GM12878 (cell line): ENCODE measurements around the gene RALGDS. TPM values are rescaled to one million over a fixed set of nuclear protein-coding genes. Genes with fewer than 3 reads are reported as not detected.

Experiments used
- ATAC-seq: fragments of 200-7000 bp; cut with Tn5 transposase; 3 replicates; pipeline ENCODE4 v1.9.1; 2020; ENCODE audit warnings: mild to moderate bottlenecking, moderate library complexity
- BruUV-seq: library from RNA; stranded (reverse); fragments of 400-500 nt; replicated peaks from 2 replicates; lab custom pipeline; 2021; lab: Mats Ljungman, UMichigan
- CTCF ChIA-PET: fragments of 300-600 bp; sonication (Branson Sonifier 250); formaldehyde crosslinking; extraction: SDS; loops from one replicate; lab custom pipeline; 2021; ENCODE audit warnings: inconsistent platforms; lab: Yijun Ruan, JAX
- POLR2A ChIA-PET: fragments of 350-600 bp; formaldehyde crosslinking; extraction: SDS; loops from one replicate; lab custom pipeline; 2021; ENCODE audit warnings: inconsistent platforms; lab: Charles Lee
- RAD21 ChIA-PET: fragments of 300-600 bp; sonication (Branson Sonifier 250); formaldehyde crosslinking; loops from one replicate; lab custom pipeline; 2023; ENCODE audit warnings: antibody characterized with exemption; ENCODE audit not compliant: unreplicated experiment; lab: Charles Lee
- SMC1A ChIA-PET: fragments of 300-600 bp; sonication (Branson Sonifier 250); formaldehyde crosslinking; loops from one replicate; lab custom pipeline; 2023; ENCODE audit not compliant: unreplicated experiment, uncharacterized antibody; lab: Charles Lee
- DNase-seq: peaks from one replicate; pipeline ENCODE4 v3.0.0-alpha.2; 2011; ENCODE audit warnings: low read depth, low spot score
- FAIRE-seq: peaks from 3 replicates; lab custom pipeline; 2011; peaks lifted over from hg19 to GRCh38; lab: Jason Lieb, UNC
- H2AFZ ChIP-seq: 2 replicates; pipeline ENCODE4 v1.6.0; 2011; ENCODE audit warnings: low read depth, low read length, control low read depth; ENCODE audit not compliant: control insufficient read depth
- H3K27ac ChIP-seq: 2 replicates; pipeline ENCODE4 v1.5.1; 2011; ENCODE audit warnings: control low read depth; ENCODE audit not compliant: control insufficient read depth, insufficient read depth
- H3K27me3 ChIP-seq, 2 experiments: replicated peaks in 1 of 2; 2 replicates each; pipeline versions ENCODE4 v1.6.0 to v1.6.1; 2011; ENCODE audit warnings: low read length in 1 of 2; ENCODE audit not compliant: control insufficient read depth in 2 of 2, insufficient read depth in 2 of 2
- H3K36me3 ChIP-seq, 2 experiments: 2 replicates each; pipeline ENCODE4 v1.5.1; 2011; ENCODE audit warnings: low read length in 1 of 2; ENCODE audit not compliant: control insufficient read depth in 2 of 2, insufficient read depth in 2 of 2
- H3K4me1 ChIP-seq: 2 replicates; pipeline ENCODE4 v1.6.1; 2011; ENCODE audit warnings: mild to moderate bottlenecking, low read length, moderate library complexity, mixed read lengths; ENCODE audit not compliant: control insufficient read depth, insufficient read depth
- H3K4me2 ChIP-seq: 2 replicates; pipeline ENCODE4 v1.6.0; 2011; ENCODE audit warnings: control low read depth; ENCODE audit not compliant: control insufficient read depth, insufficient read depth
- H3K4me3 ChIP-seq: fragments of 200-600 bp; sonication (generic); 2 replicates; pipeline ENCODE4 v1.5.1; 2016
- H3K79me2 ChIP-seq: 2 replicates; pipeline ENCODE4 v1.6.0; 2011; ENCODE audit warnings: low read length; ENCODE audit not compliant: control insufficient read depth, insufficient read depth
- H3K9ac ChIP-seq: 2 replicates; pipeline ENCODE4 v1.8.0; 2011; ENCODE audit warnings: low read length, control low read depth, mixed read lengths; ENCODE audit not compliant: control insufficient read depth, insufficient read depth
- H3K9me3 ChIP-seq: replicated peaks from 3 replicates; pipeline ENCODE4 v1.5.1; 2011; ENCODE audit warnings: mild to moderate bottlenecking, low read length; ENCODE audit not compliant: control insufficient read depth, insufficient read depth
- H4K20me1 ChIP-seq: 2 replicates; pipeline ENCODE4 v1.6.0; 2011; ENCODE audit not compliant: control insufficient read depth, insufficient read depth
- CTCF ChIP-seq, 3 experiments: IDR thresholded peaks in 2 of 3; conservative IDR thresholded peaks in 1 of 3; 2 replicates each; pipeline ENCODE4 v1.5.1; 2011; ENCODE audit warnings: low read depth in 3 of 3, low read length in 3 of 3, mild to moderate bottlenecking in 3 of 3, control low read depth in 2 of 3, moderate library complexity in 2 of 3, inconsistent platforms in 1 of 3, mixed read lengths in 1 of 3; ENCODE audit not compliant: control insufficient read depth in 2 of 3, insufficient read depth in 1 of 3; ENCODE audit errors: extremely low read depth in 1 of 3
- DPF2 ChIP-seq: fragments of 450-650 bp; IDR thresholded peaks from 2 replicates; pipeline ENCODE4 v1.6.1; 2017; ENCODE audit warnings: mild to moderate bottlenecking
- EED ChIP-seq: sonication (generic); IDR thresholded peaks from 2 replicates; pipeline ENCODE4 v1.6.1; 2016; ENCODE audit warnings: antibody characterized with exemption, low read depth
- FOS ChIP-seq: IDR thresholded peaks from 3 replicates; pipeline ENCODE4 v1.6.1; 2011; ENCODE audit warnings: borderline replicate concordance; ENCODE audit not compliant: insufficient read length; ENCODE audit errors: extremely low read depth
- HCFC1 ChIP-seq: fragments of 150-350 bp; IDR thresholded peaks from 2 replicates; pipeline ENCODE4 v1.6.1; 2014; ENCODE audit warnings: low read length
- KDM1A ChIP-seq: fragments of 200-600 bp; sonication (generic); IDR thresholded peaks from 2 replicates; pipeline ENCODE4 v1.6.1; 2016; ENCODE audit warnings: borderline replicate concordance
- MYB ChIP-seq: fragments of 150-350 bp; IDR thresholded peaks from 2 replicates; pipeline ENCODE4 v1.6.1; 2014; ENCODE audit warnings: mild to moderate bottlenecking, low read depth, low read length, borderline replicate concordance
- POLR2A ChIP-seq: IDR thresholded peaks from 2 replicates; pipeline ENCODE4 v1.6.1; 2011; ENCODE audit warnings: low read depth, mild to moderate bottlenecking, low read length
- RFX5 ChIP-seq: IDR thresholded peaks from 2 replicates; pipeline ENCODE4 v1.6.1; 2011; ENCODE audit warnings: low read depth, low read length, improper control_type of control experiment
- STAT1 ChIP-seq: fragments of 450-650 bp; conservative IDR thresholded peaks from 2 replicates; pipeline ENCODE4 v1.6.1; 2014; ENCODE audit warnings: antibody characterized with exemption, mild to moderate bottlenecking
- STAT3 ChIP-seq: IDR thresholded peaks from 2 replicates; pipeline ENCODE4 v1.6.1; 2011; ENCODE audit warnings: low read depth, low read length, improper control_type of control experiment
- TCF7 ChIP-seq: IDR thresholded peaks from 2 replicates; pipeline ENCODE4 v1.6.1; 2014; ENCODE audit warnings: antibody characterized with exemption, borderline replicate concordance
- YY1 ChIP-seq: IDR thresholded peaks from 2 replicates; pipeline ENCODE4 v1.6.1; 2011; ENCODE audit warnings: low read depth, mild to moderate bottlenecking, low read length
- ZNF217 ChIP-seq: fragments of 450-650 bp; IDR thresholded peaks from 2 replicates; pipeline ENCODE4 v1.6.1; 2017; ENCODE audit warnings: antibody characterized with exemption, mild to moderate bottlenecking
- ZNF622 ChIP-seq: fragments of 450-650 bp; IDR thresholded peaks from 2 replicates; pipeline ENCODE4 v1.6.1; 2017; ENCODE audit warnings: mild to moderate bottlenecking, inconsistent platforms
- WGBS: methylation state at CpG from one replicate; pipeline ENCODE4 v1.1.6; 2016; ENCODE audit warnings: low lambda C conversion rate; ENCODE audit not compliant: insufficient replicate concordance, insufficient coverage; ENCODE audit errors: missing lambda C conversion rate; 5-methylcytosine and 5-hydroxymethylcytosine counted together
- in situ Hi-C: fragments of 300-500 bp; cut with MboI; formaldehyde crosslinking; loops from 9 replicates; pipeline ENCODE4 v1.14.3; 2018; ENCODE audit warnings: mixed read lengths
- intact Hi-C: fragments of 100-400 bp; cut with micrococcal nuclease; formaldehyde crosslinking; loops from one replicate; pipeline ENCODE4 v1.14.2; 2022; ENCODE audit not compliant: unreplicated experiment
- polyA plus RNA-seq, 11 experiments: library from polyadenylated mRNA; depleted of rRNA in 4 of 11; unstranded in 6 of 11; stranded (reverse) in 5 of 11; fragments of >200 nt; fragmentation: Nextera tagmentation in 4 of 11; fragmentation: Illumina TruSeq in 1 of 11; extraction: Ambion mirVana in 4 of 11; extraction: Trizol in 1 of 11; gene quantifications; 1 replicate in 1 of 11; 2 replicates in 10 of 11; pipeline versions ENCODE4 v1.2.1 to v1.2.3, GENCODE V29; 2011 to 2016; ENCODE audit warnings: inconsistent platforms in 2 of 11, missing spikeins in 2 of 11, low read depth in 1 of 11
- total RNA-seq, 4 experiments: library from RNA; depleted of rRNA in 3 of 4; stranded (reverse); fragments of >200 nt in 3 of 4; fragmentation: Illumina TruSeq in 1 of 4; extraction: Trizol in 1 of 4; gene quantifications; 2 replicates each; pipeline versions ENCODE4 v1.2.1 to v1.2.3, GENCODE V29; 2013 to 2021
- TF ChIP-seq, protein P1 (sequence below): fragments of 150-350 bp; IDR thresholded peaks from 2 replicates; pipeline ENCODE4 v1.6.1; 2014; ENCODE audit warnings: mild to moderate bottlenecking, low read depth, low read length
- TF ChIP-seq, protein P2 (sequence below): fragments of 150-350 bp; IDR thresholded peaks from 2 replicates; pipeline ENCODE4 v1.6.1; 2016; ENCODE audit warnings: low read depth, low read length

Gene RALGDS
- total and polyA plus RNA-seq, 10 of the 15 experiments (the other 5 are each of a cell fraction or from before 2014, with no cell fraction given) = 1.3 to 48.6 (median 21.2) TPM

DNA sequence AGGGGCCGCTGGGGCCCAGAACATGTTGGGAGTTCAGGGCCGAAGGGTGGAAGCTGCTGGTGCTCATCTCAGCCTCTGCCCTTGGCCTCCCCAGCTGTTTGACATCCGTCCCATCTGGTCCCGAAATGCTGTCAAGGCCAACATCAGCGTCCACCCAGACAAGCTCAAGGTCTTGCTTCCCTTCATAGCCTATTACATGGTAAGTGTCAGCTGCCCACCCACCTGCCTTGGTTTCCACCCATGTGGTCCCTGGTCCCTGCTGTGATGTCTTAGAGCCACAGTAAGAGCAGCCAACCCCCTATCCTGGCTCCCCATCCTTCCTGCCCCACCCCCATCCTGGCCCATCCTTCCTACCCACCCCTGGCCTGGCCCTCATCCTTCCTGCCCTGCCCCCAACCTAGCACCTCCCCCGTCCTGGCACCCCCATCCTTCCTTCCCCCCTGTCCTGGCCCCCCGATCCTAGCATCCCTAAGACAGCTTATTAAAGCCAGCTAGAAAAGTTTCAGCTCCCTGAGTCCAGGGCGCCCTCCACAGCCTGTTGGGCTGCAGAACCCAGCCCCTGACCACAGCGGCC, 69.0 kb downstream of the RALGDS start:
- H3K27me3 ChIP-seq = no peaks in the 10 kb centered on the region
- no peaks in the 10 kb centered on the region for H3K4me1 ChIP-seq
- no peak overlapping the region for H3K9ac ChIP-seq
- in situ Hi-C loops (no loop called here), intact Hi-C loops (no loop called here)
- BruUV-seq = no TSS peak
- H3K27ac ChIP-seq = no peak overlapping the region
- ChIA-PET CTCF (interaction anchor here (0.6 to 1.3 kb wide), 3 partner anchors 92 to 203 kb away, joined by 3 to 5 read pairs (median 4); no protein-coding TSS in a partner anchor), POLR2A (no interaction called here), SMC1A (no interaction called here), RAD21 (interaction anchor here (1.4 kb wide), 1 partner anchor 92 kb away, joined by 4 read pairs; no protein-coding TSS in a partner anchor)
- peaks cover 10 to 33% of the 10 kb centered on the region in 2 experiments; a peak in 3 of 4 replicates for H3K36me3 ChIP-seq
- no peak overlapping the region for H2AFZ ChIP-seq
- TF ChIP-seq KDM1A (no peak), HCFC1 (no peak), ZNF217 (no peak), ZNF622 (no peak), STAT1 (no peak), DPF2 (no peak), TCF7 (no peak), RFX5 (no peak), POLR2A (no peak), EED (no peak), STAT3 (no peak), FOS (no peak), MYB (no peak), YY1 (no peak), CTCF (IDR thresholded peaks at IDR 0.05 in 2 of 3, conservative IDR thresholded peaks at IDR 0.05 in 1 of 3; ENCODE audit: control insufficient read depth in 2 of 3, extremely low read depth in 1 of 3, insufficient read depth in 1 of 3, low read depth in 3 of 3, low read length in 3 of 3) (no peak)
- TF ChIP-seq, protein P1, sequence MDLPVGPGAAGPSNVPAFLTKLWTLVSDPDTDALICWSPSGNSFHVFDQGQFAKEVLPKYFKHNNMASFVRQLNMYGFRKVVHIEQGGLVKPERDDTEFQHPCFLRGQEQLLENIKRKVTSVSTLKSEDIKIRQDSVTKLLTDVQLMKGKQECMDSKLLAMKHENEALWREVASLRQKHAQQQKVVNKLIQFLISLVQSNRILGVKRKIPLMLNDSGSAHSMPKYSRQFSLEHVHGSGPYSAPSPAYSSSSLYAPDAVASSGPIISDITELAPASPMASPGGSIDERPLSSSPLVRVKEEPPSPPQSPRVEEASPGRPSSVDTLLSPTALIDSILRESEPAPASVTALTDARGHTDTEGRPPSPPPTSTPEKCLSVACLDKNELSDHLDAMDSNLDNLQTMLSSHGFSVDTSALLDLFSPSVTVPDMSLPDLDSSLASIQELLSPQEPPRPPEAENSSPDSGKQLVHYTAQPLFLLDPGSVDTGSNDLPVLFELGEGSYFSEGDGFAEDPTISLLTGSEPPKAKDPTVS = no peak
- TF ChIP-seq, protein P2, sequence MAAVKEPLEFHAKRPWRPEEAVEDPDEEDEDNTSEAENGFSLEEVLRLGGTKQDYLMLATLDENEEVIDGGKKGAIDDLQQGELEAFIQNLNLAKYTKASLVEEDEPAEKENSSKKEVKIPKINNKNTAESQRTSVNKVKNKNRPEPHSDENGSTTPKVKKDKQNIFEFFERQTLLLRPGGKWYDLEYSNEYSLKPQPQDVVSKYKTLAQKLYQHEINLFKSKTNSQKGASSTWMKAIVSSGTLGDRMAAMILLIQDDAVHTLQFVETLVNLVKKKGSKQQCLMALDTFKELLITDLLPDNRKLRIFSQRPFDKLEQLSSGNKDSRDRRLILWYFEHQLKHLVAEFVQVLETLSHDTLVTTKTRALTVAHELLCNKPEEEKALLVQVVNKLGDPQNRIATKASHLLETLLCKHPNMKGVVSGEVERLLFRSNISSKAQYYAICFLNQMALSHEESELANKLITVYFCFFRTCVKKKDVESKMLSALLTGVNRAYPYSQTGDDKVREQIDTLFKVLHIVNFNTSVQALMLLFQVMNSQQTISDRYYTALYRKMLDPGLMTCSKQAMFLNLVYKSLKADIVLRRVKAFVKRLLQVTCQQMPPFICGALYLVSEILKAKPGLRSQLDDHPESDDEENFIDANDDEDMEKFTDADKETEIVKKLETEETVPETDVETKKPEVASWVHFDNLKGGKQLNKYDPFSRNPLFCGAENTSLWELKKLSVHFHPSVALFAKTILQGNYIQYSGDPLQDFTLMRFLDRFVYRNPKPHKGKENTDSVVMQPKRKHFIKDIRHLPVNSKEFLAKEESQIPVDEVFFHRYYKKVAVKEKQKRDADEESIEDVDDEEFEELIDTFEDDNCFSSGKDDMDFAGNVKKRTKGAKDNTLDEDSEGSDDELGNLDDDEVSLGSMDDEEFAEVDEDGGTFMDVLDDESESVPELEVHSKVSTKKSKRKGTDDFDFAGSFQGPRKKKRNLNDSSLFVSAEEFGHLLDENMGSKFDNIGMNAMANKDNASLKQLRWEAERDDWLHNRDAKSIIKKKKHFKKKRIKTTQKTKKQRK = no peak
- H3K79me2 ChIP-seq = no peaks in the 10 kb centered on the region
- H3K4me2 ChIP-seq = no peak overlapping the region
- ATAC-seq = no peak
- WGBS = 98% methylated on average over 7 of the region's 9 CpGs
- no peaks in the 10 kb centered on the region for H4K20me1 ChIP-seq
- no peaks in the 10 kb centered on the region for H3K9me3 ChIP-seq
- no peak for FAIRE-seq
- DNase-seq = no peak
- H3K4me3 ChIP-seq = no peak overlapping the region
